Measurements from ENCODE around the gene GEMIN5.

Gene GEMIN5

GRCh38 chr5:154966081-154966841 lies 28.2 kb upstream of the GEMIN5 start:
- no peaks in the 10 kb centered on the region; the same call in 1 of the 2 replicates for H3F3A ChIP-seq (ENCODE audit: control insufficient read depth, insufficient read depth)
- peaks cover 9% of the 10 kb centered on the region for H3K4me1 ChIP-seq (ENCODE audit: control insufficient read depth, low read length)
- no peak for TF ChIP-seq CTCF (IDR thresholded peaks at IDR 0.05; ENCODE audit: low read depth, low read length, poor library complexity, severe bottlenecking)
- no peak for TF ChIP-seq EZH2phosphoT487 (IDR thresholded peaks at IDR 0.05; ENCODE audit: borderline replicate concordance, low read length)
- H3K36me3 ChIP-seq (ENCODE audit: control insufficient read depth, low read length) = peaks cover 50% of the 10 kb centered on the region
- no peaks in the 10 kb centered on the region for H3K9me2 ChIP-seq (replicated peaks; ENCODE audit: control insufficient read depth, low read length)
- H3K79me2 ChIP-seq (ENCODE audit: control insufficient read depth, low read length) = no peaks in the 10 kb centered on the region
- H3K9me3 ChIP-seq (ENCODE audit: control insufficient read depth, insufficient read depth, low read length) = no peaks in the 10 kb centered on the region
- H3K4me3 ChIP-seq (ENCODE audit: low read length) = no peak overlapping the region
- H3K4me2 ChIP-seq (ENCODE audit: low read length) = no peak overlapping the region
- H3K27ac ChIP-seq (ENCODE audit: low read depth, low read length) = no peak overlapping the region
- no peaks in the 10 kb centered on the region for H3K27me3 ChIP-seq (ENCODE audit: control insufficient read depth, low read length)
- H4K20me1 ChIP-seq (ENCODE audit: control insufficient read depth, insufficient read depth, low read depth, low read length) = no peaks in the 10 kb centered on the region

- H3K27me3 ChIP-seq (ENCODE audit: control insufficient read depth, low read length) = no peaks in the 10 kb centered on the region
- no peaks in the 10 kb centered on the region; the same call in 1 of the 2 replicates for H3F3A ChIP-seq (ENCODE audit: control insufficient read depth, insufficient read depth)
- no peak overlapping the region for H3K4me3 ChIP-seq (ENCODE audit: low read length)
- no peak overlapping the region for H3K27ac ChIP-seq (ENCODE audit: low read depth, low read length)
- no peaks in the 10 kb centered on the region for H3K9me3 ChIP-seq (ENCODE audit: control insufficient read depth, insufficient read depth, low read length)
- no peaks in the 10 kb centered on the region for H3K9me2 ChIP-seq (replicated peaks; ENCODE audit: control insufficient read depth, low read length)
- H4K20me1 ChIP-seq (ENCODE audit: control insufficient read depth, insufficient read depth, low read depth, low read length) = no peaks in the 10 kb centered on the region
- no peaks in the 10 kb centered on the region for H3K79me2 ChIP-seq (ENCODE audit: control insufficient read depth, low read length)
- TF ChIP-seq CTCF (IDR thresholded peaks at IDR 0.05; ENCODE audit: low read depth, low read length, poor library complexity, severe bottlenecking) (no peak), EZH2phosphoT487 (IDR thresholded peaks at IDR 0.05; ENCODE audit: borderline replicate concordance, low read length) (no peak)
- peaks cover 59% of the 10 kb centered on the region for H3K36me3 ChIP-seq (ENCODE audit: control insufficient read depth, low read length)
- no peak overlapping the region for H3K4me2 ChIP-seq (ENCODE audit: low read length)
- H3K4me1 ChIP-seq (ENCODE audit: control insufficient read depth, low read length) = no peaks in the 10 kb centered on the region; the same call in 1 of the 2 replicates
Measured at GRCh38 chr5:154962494-154962893, 24.5 kb upstream of the GEMIN5 start.

- TF ChIP-seq CTCF (IDR thresholded peaks at IDR 0.05; ENCODE audit: low read depth, low read length, poor library complexity, severe bottlenecking) = no peak
- TF ChIP-seq EZH2phosphoT487 (IDR thresholded peaks at IDR 0.05; ENCODE audit: borderline replicate concordance, low read length) = no peak
- Histone ChIP-seq H3K27me3 (ENCODE audit: control insufficient read depth, low read length) (no peaks in the 10 kb centered on the region), H4K20me1 (ENCODE audit: control insufficient read depth, insufficient read depth, low read depth, low read length) (0 out of 2 replicates have a peak, but pooled peaks cover 2% of the 10 kb centered on the region), H3K4me1 (ENCODE audit: control insufficient read depth, low read length) (no peaks in the 10 kb centered on the region), H3K79me2 (ENCODE audit: control insufficient read depth, low read length) (peaks cover 5% of the 10 kb centered on the region), H3K4me3 (ENCODE audit: low read length) (no peak overlapping the region), H3K9me2 (replicated peaks; ENCODE audit: control insufficient read depth, low read length) (no peaks in the 10 kb centered on the region), H3F3A (ENCODE audit: control insufficient read depth, insufficient read depth) (peaks cover 6% of the 10 kb centered on the region; the same call in 1 of the 2 replicates), H3K36me3 (ENCODE audit: control insufficient read depth, low read length) (peaks cover 44% of the 10 kb centered on the region), H3K9me3 (ENCODE audit: control insufficient read depth, insufficient read depth, low read length) (no peaks in the 10 kb centered on the region), H3K27ac (ENCODE audit: low read depth, low read length) (no peak overlapping the region), H3K4me2 (ENCODE audit: low read length) (no peak overlapping the region)
Measured at GRCh38 chr5:154956712-154957111, 18.7 kb upstream of the GEMIN5 start.
